Measurements from ENCODE around the gene C19orf81.

DNA sequence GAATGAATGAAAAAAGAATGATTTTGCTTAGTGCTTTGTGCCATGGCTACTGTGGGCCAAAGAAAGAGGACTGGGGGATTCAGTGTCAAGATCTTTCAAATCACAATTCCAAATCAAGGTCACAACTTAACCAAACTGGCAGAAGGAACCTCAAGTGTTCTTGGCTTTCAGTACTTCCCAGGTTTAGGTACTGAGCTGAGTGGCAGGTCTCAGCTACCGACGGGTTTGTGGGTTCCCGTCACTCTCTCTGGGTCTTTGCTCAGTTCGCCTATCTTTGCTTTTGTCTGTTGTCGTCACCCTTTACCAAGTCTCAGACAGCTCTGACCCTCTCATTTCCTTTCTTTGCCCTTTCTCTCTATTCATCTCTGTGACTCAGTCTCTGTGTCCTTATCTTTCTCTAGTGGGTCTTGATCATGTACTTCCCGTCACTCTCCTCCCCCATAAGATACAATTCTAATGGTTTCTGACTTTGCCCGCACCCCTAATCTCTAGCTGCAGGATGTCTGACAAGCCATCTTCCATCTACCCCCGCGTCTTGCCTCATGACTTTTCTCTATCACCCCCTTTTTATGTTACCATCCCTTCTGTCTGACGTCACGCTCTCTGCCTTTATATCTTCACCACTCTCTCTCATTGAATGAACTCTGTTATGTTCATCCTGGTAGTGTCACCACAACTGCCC lies 47.7 kb upstream of the C19orf81 start:
- no peak for TF ChIP-seq EZH2 (IDR thresholded peaks at IDR 0.05; ENCODE audit: borderline replicate concordance, low read length)
- TF ChIP-seq, protein P1, sequence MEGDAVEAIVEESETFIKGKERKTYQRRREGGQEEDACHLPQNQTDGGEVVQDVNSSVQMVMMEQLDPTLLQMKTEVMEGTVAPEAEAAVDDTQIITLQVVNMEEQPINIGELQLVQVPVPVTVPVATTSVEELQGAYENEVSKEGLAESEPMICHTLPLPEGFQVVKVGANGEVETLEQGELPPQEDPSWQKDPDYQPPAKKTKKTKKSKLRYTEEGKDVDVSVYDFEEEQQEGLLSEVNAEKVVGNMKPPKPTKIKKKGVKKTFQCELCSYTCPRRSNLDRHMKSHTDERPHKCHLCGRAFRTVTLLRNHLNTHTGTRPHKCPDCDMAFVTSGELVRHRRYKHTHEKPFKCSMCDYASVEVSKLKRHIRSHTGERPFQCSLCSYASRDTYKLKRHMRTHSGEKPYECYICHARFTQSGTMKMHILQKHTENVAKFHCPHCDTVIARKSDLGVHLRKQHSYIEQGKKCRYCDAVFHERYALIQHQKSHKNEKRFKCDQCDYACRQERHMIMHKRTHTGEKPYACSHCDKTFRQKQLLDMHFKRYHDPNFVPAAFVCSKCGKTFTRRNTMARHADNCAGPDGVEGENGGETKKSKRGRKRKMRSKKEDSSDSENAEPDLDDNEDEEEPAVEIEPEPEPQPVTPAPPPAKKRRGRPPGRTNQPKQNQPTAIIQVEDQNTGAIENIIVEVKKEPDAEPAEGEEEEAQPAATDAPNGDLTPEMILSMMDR (IDR thresholded peaks at IDR 0.05; ENCODE audit: low read length), result no peak
